ENCODE results near the gene THSD7A. TPM values are rescaled to one million over a fixed set of nuclear protein-coding genes. Genes with fewer than 3 reads are reported as not detected.

THSD7A gene
- total RNA-seq, 1 donor from 2014 or later: not detected

- intact Hi-C loops (cut with micrococcal nuclease): no loop called here
Observed at GRCh38 chr7:11706666-11707605, 125.1 kb downstream of the THSD7A start.

- intact Hi-C loops (cut with micrococcal nuclease): no loop called here
Observed at GRCh38 chr7:11703829-11704228, 128.2 kb downstream of the THSD7A start.

- intact Hi-C loops (cut with micrococcal nuclease): no loop called here
Observed at GRCh38 chr7:11702938-11703337, 129.1 kb downstream of the THSD7A start.

GRCh38 chr7:11701829-11702560 lies 130.0 kb downstream of the THSD7A start:
- intact Hi-C loops (cut with micrococcal nuclease): no loop called here

GRCh38 chr7:11699666-11700065 lies 132.3 kb downstream of the THSD7A start:
- intact Hi-C loops (cut with micrococcal nuclease): no loop called here

- intact Hi-C loops (cut with micrococcal nuclease): no loop called here
Observed at GRCh38 chr7:11698384-11698871, 133.6 kb downstream of the THSD7A start.

GRCh38 chr7:11690395-11690794 lies 141.6 kb downstream of the THSD7A start:
- intact Hi-C loops (cut with micrococcal nuclease): no loop called here

- intact Hi-C loops (cut with micrococcal nuclease): no loop called here
Observed at GRCh38 chr7:11689096-11689495, 142.9 kb downstream of the THSD7A start.

- intact Hi-C loops (cut with micrococcal nuclease): no loop called here
Observed at GRCh38 chr7:11681461-11681860, 150.5 kb downstream of the THSD7A start.

- intact Hi-C loops (cut with micrococcal nuclease): no loop called here
Observed at GRCh38 chr7:11675163-11675562, 156.8 kb downstream of the THSD7A start.

- intact Hi-C loops (cut with micrococcal nuclease): no loop called here
Observed at GRCh38 chr7:11668727-11669126, 163.3 kb downstream of the THSD7A start.

- intact Hi-C loops (cut with micrococcal nuclease): no loop called here
Observed at GRCh38 chr7:11667810-11668185, 164.2 kb downstream of the THSD7A start.

GRCh38 chr7:11667071-11667809 lies 164.8 kb downstream of the THSD7A start:
- intact Hi-C loops (cut with micrococcal nuclease): no loop called here

GRCh38 chr7:11665357-11665756 lies 166.6 kb downstream of the THSD7A start:
- intact Hi-C loops (cut with micrococcal nuclease): no loop called here

- intact Hi-C loops (cut with micrococcal nuclease): no loop called here
Observed at GRCh38 chr7:11655642-11656041, 176.4 kb downstream of the THSD7A start.

GRCh38 chr7:11655163-11655562 lies 176.8 kb downstream of the THSD7A start:
- intact Hi-C loops (cut with micrococcal nuclease): no loop called here

- intact Hi-C loops (cut with micrococcal nuclease): no loop called here
Observed at GRCh38 chr7:11650500-11650899, 181.5 kb downstream of the THSD7A start.

- intact Hi-C loops (cut with micrococcal nuclease): no loop called here
Observed at GRCh38 chr7:11650030-11650429, 182.0 kb downstream of the THSD7A start.

- intact Hi-C loops (cut with micrococcal nuclease): no loop called here
Observed at GRCh38 chr7:11648980-11649379, 183.0 kb downstream of the THSD7A start.

GRCh38 chr7:11648101-11648500 lies 183.9 kb downstream of the THSD7A start:
- intact Hi-C loops (cut with micrococcal nuclease): no loop called here

- intact Hi-C loops (cut with micrococcal nuclease): no loop called here
Observed at GRCh38 chr7:11642841-11643240, 189.2 kb downstream of the THSD7A start.

- intact Hi-C loops (cut with micrococcal nuclease): no loop called here
Observed at GRCh38 chr7:11642276-11642675, 189.7 kb downstream of the THSD7A start.

Measured in T-helper 2 cell treated with Interferon-gamma antibody and Interleukin-4, amounts not matched to agents 100 ng/mL and 5 ng/mL, for 36 hours (primary cell).